NB4 (cell line): ENCODE results near the gene UPB1.

Experiments
- DNase-seq: peaks from one replicate; pipeline ENCODE4 v3.0.0; 2010; ENCODE audit warnings: low read depth
- H3K4me3 ChIP-seq: one replicate; pipeline ENCODE4 v1.5.1; 2011; ENCODE audit warnings: mild to moderate bottlenecking, low read depth, low read length, moderate library complexity
- CTCF ChIP-seq: IDR thresholded peaks from one replicate; pipeline ENCODE4 v1.5.1; 2012; ENCODE audit warnings: low read depth, low read length
- MYC ChIP-seq: IDR thresholded peaks from 2 replicates; pipeline ENCODE4 v1.6.1; 2011; ENCODE audit warnings: low read depth, low read length
- POLR2A ChIP-seq: IDR thresholded peaks from 2 replicates; pipeline ENCODE4 v1.6.1; 2011; ENCODE audit warnings: mild to moderate bottlenecking; ENCODE audit not compliant: insufficient read length; ENCODE audit errors: extremely low read depth
- TF ChIP-seq, protein P1 (sequence below): IDR thresholded peaks from 2 replicates; pipeline ENCODE4 v1.6.1; 2011; ENCODE audit warnings: low read depth, low read length

UPB1 gene

GRCh38 chr22:24515027-24515338 is 19.9 kb downstream of the UPB1 start:
- H3K4me3 ChIP-seq, result no peak overlapping the region

GRCh38 chr22:24516301-24516737 is 21.2 kb downstream of the UPB1 start:
- peak; percentile 59 for DNase-seq
- no peak for TF ChIP-seq MYC
- no peak for TF ChIP-seq CTCF
- TF ChIP-seq POLR2A, result no peak
- TF ChIP-seq, protein P1, sequence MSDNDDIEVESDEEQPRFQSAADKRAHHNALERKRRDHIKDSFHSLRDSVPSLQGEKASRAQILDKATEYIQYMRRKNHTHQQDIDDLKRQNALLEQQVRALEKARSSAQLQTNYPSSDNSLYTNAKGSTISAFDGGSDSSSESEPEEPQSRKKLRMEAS, result no peak

More at GRCh38 chr22:24515027-24515338, 19.9 kb downstream of the UPB1 start:
- no peak for DNase-seq
- TF ChIP-seq, protein P1, result no peak
- TF ChIP-seq CTCF, result no peak
- no peak for TF ChIP-seq POLR2A
- no peak for TF ChIP-seq MYC

DNA sequence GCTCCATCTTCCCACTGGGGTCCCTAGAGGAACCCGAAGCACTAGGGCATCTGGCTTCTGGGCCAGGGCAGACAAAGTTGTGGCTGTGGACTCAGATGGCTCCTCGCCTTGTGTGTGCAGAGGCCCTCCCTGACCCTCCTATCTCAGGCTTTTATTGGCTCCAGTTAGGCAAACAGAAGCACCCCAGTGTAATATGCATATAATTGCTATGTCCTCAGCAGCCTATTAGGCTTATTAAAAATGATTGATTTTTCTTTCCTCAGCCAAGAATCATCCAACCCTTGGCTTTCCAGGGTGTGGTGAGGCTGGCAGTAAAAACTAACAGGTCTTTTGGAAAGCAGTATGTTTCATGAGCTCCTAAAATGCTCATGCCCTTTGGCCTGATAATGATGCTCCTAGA is 22.3 kb downstream of the UPB1 start:
- TF ChIP-seq, protein P1, result no peak
- TF ChIP-seq CTCF (no peak), MYC (no peak), POLR2A (no peak)
- H3K4me3 ChIP-seq, result no peak overlapping the region
- DNase-seq, result no peak

More at GRCh38 chr22:24516301-24516737, 21.2 kb downstream of the UPB1 start:
- no peak overlapping the region for H3K4me3 ChIP-seq

DNA sequence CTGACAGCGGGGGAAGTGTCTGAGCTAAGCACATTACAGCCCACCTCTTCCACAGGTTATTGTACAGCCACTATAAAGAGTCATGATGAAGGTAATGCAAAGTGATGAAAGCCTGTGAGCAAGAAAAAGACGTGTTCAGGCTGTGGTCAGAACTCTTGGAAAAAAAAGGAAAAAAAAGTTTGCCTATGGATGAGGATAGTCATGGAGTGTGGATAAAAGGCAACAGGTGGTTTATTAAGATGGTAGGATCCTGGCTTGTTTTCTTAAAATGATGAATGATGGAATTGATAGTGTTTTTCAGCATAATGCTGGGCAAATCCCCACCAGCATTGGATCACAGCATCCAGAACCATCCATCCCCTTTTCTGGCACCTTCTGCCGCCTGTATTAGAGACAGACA is 23.1 kb downstream of the UPB1 start:
- no peak for DNase-seq
- H3K4me3 ChIP-seq, result no peak overlapping the region
- TF ChIP-seq POLR2A, result no peak
- TF ChIP-seq MYC, result no peak
- TF ChIP-seq CTCF, result no peak
- TF ChIP-seq, protein P1, result no peak

GRCh38 chr22:24518771-24519485 is 23.8 kb downstream of the UPB1 start:
- H3K4me3 ChIP-seq, result no peak overlapping the region
- DNase-seq, result peak; percentile 52
- TF ChIP-seq POLR2A (no peak), CTCF (no peak), MYC (no peak)
- TF ChIP-seq, protein P1, result no peak
